Measurements from ENCODE around the gene MRC2. TPM values are rescaled to one million over a fixed set of nuclear protein-coding genes. Genes with fewer than 3 reads are reported as not detected.

The MRC2 gene
- total RNA-seq, 4 donors from 2014 or later: 51.9 to 117 (median 78.0) TPM

GRCh38 chr17:62641153-62641552 is 13.7 kb downstream of the MRC2 start:
- Histone ChIP-seq H3K36me3 (no peaks in the 10 kb centered on the region), H3K27me3 (no peaks in the 10 kb centered on the region), H3K4me3 (no peak overlapping the region), H3K27ac (no peak overlapping the region), H3K4me1 (no peaks in the 10 kb centered on the region), H3K9me3 (no peaks in the 10 kb centered on the region)
- TF ChIP-seq EP300 (IDR thresholded peaks at IDR 0.05): no peak
- no peak for TF ChIP-seq CTCF (IDR thresholded peaks at IDR 0.05)
- 72 to 77% methylated on average over 10 of the region's 10 CpGs for WGBS, 2 donors
- DNase-seq (ENCODE audit: low spot score in 2 of 2): no peak

GRCh38 chr17:62641951-62642350 is 14.5 kb downstream of the MRC2 start:
- no peaks in the 10 kb centered on the region for H3K4me1 ChIP-seq
- H3K36me3 ChIP-seq: no peaks in the 10 kb centered on the region
- DNase-seq (ENCODE audit: low spot score in 2 of 2): no peak
- 62 to 75% methylated on average over 6 of the region's 6 CpGs for WGBS, 2 donors
- no peaks in the 10 kb centered on the region for H3K9me3 ChIP-seq
- H3K27me3 ChIP-seq: no peaks in the 10 kb centered on the region
- H3K27ac ChIP-seq: no peak overlapping the region
- no peak overlapping the region for H3K4me3 ChIP-seq
- TF ChIP-seq POLR2A (IDR thresholded peaks at IDR 0.05) (no peak), EP300 (IDR thresholded peaks at IDR 0.05) (no peak), CTCF (IDR thresholded peaks at IDR 0.05) (no peak)

- Histone ChIP-seq H3K27ac (no peak overlapping the region), H3K36me3 (no peaks in the 10 kb centered on the region), H3K4me3 (no peak overlapping the region), H3K9me3 (no peaks in the 10 kb centered on the region), H3K4me1 (peaks cover 0 to 8% (median 0%) of the 10 kb centered on the region in 4 donors), H3K27me3 (no peaks in the 10 kb centered on the region)
- TF ChIP-seq EP300 (IDR thresholded peaks at IDR 0.05) (no peak), CTCF (IDR thresholded peaks at IDR 0.05) (no peak), POLR2A (IDR thresholded peaks at IDR 0.05) (no peak)
- 77 to 79% methylated on average over 6 of the region's 6 CpGs for WGBS, 2 donors
- DNase-seq (ENCODE audit: low spot score in 2 of 2): no peak
These were observed 16.0 kb downstream of the MRC2 start for GRCh38 chr17:62643496-62643895.

GRCh38 chr17:62644487-62645173 is 17.2 kb downstream of the MRC2 start:
- TF ChIP-seq CTCF (IDR thresholded peaks at IDR 0.05) (no peak), POLR2A (IDR thresholded peaks at IDR 0.05) (no peak), EP300 (IDR thresholded peaks at IDR 0.05) (no peak)
- Histone ChIP-seq H3K4me1 (peaks cover 0 to 18% (median 0%) of the 10 kb centered on the region in 4 donors), H3K4me3 (no peak overlapping the region), H3K27ac (no peak overlapping the region), H3K27me3 (no peaks in the 10 kb centered on the region), H3K36me3 (no peaks in the 10 kb centered on the region), H3K9me3 (no peaks in the 10 kb centered on the region)
- DNase-seq (ENCODE audit: low spot score in 2 of 2): no peak
- WGBS, 2 donors: 74 to 79% methylated on average over 17 of the region's 17 CpGs

GRCh38 chr17:62648251-62648955 is 20.9 kb downstream of the MRC2 start:
- Histone ChIP-seq H3K4me3 (peak overlapping the region in 1 of 4 donors; percentile 1), H3K27me3 (no peaks in the 10 kb centered on the region), H3K36me3 (no peaks in the 10 kb centered on the region), H3K4me1 (peaks cover 0 to 34% (median 7%) of the 10 kb centered on the region in 4 donors), H3K27ac (peak overlapping the region in 2 of 4 donors; percentile 59 to 66), H3K9me3 (no peaks in the 10 kb centered on the region)
- no peak for TF ChIP-seq EP300 (IDR thresholded peaks at IDR 0.05)
- WGBS, 2 donors: 48 to 50% methylated on average over 14 to 15 of the region's 15 CpGs
- DNase-seq (ENCODE audit: low spot score in 2 of 2): no peak

All from tibial nerve (tissue), 4 donors.